Type B pancreatic cell (in vitro differentiated cells): Measurements from ENCODE around the gene VAMP3. TPM values are rescaled to one million over a fixed set of nuclear protein-coding genes. Genes with fewer than 3 reads are reported as not detected.

Experiments
- DNase-seq: peaks from one replicate; pipeline ENCODE4 v3.0.0; 2021; ENCODE audit warnings: mixed read lengths; ENCODE audit not compliant: unreplicated experiment; ENCODE audit errors: extremely low spot score
- H3K27ac Mint-ChIP-seq: 2 replicates; pipeline ENCODE4 v1.8.0; 2021; ENCODE audit warnings: mild to moderate bottlenecking, mixed read lengths
- H3K27me3 Mint-ChIP-seq: 2 replicates; pipeline ENCODE4 v1.8.0; 2021; ENCODE audit warnings: mixed read lengths
- H3K36me3 Mint-ChIP-seq: 2 replicates; pipeline ENCODE4 v1.8.0; 2021; ENCODE audit warnings: mixed read lengths
- H3K4me1 Mint-ChIP-seq: one replicate; pipeline ENCODE4 v1.8.0; 2021; ENCODE audit warnings: mixed read lengths; ENCODE audit not compliant: unreplicated experiment
- H3K4me3 Mint-ChIP-seq: 2 replicates; pipeline ENCODE4 v1.8.0; 2021; ENCODE audit warnings: mild to moderate bottlenecking, mixed read lengths
- H3K9me3 Mint-ChIP-seq: 2 replicates; pipeline ENCODE4 v1.8.0; 2021; ENCODE audit warnings: mixed read lengths
- total RNA-seq: library from RNA; stranded (reverse); gene quantifications from 2 replicates; pipeline ENCODE4 v1.2.1, GENCODE V29; 2021; ENCODE audit warnings: low replicate concordance
- TF ChIP-seq, protein P1 (sequence below): fragments of 200-600 bp; sonication (generic); conservative IDR thresholded peaks from 2 replicates; pipeline ENCODE4 v1.5.0; 2021; ENCODE audit warnings: antibody characterized with exemption, mild to moderate bottlenecking

VAMP3 gene
- total RNA-seq, 1 donor from 2014 or later: 82.4 TPM

DNA sequence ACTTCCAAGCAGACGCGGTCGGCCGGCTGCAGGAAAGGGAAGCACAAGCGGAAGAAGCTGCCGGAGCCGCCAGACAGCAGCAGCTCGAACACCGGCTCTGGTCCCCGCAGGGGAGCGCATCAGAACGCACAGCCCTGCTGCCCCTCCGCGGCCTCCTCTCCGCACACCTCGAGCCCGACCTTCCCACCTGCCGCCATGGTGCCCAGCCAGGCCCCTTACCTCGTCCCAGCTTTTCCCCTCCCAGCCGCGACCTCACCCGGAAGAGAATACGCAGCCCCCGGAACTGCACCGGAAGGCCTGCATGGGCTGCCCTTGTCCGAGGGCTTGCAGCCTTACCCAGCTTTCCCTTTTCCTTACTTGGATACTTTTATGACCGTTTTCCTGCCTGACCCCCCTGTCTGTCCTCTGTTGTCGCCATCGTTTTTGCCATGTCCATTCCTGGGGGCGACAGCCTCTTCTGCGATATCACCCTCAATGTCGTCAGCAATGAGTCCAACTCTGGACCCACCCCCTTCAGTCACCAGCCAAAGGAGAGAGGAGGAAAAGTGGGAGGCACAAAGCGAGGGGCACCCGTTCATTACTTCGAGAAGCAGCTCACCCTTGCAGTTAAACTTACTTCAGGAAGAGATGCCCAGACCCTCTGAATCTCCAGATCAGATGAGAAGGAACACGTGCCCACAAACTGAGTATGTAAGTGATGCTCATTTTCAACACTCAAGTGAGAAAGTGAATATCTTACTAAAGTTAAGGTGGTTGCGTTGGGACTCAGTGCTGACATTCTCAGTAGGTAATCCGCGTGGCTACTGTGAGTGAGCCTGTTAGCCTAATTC is 56.2 kb downstream of the VAMP3 start:
- H3K27ac Mint-ChIP-seq: no peak overlapping the region
- H3K9me3 Mint-ChIP-seq: no peaks in the 10 kb centered on the region
- H3K27me3 Mint-ChIP-seq: no peaks in the 10 kb centered on the region
- H3K4me1 Mint-ChIP-seq: no peaks in the 10 kb centered on the region
- no peaks in the 10 kb centered on the region for H3K36me3 Mint-ChIP-seq
- TF ChIP-seq, protein P1, sequence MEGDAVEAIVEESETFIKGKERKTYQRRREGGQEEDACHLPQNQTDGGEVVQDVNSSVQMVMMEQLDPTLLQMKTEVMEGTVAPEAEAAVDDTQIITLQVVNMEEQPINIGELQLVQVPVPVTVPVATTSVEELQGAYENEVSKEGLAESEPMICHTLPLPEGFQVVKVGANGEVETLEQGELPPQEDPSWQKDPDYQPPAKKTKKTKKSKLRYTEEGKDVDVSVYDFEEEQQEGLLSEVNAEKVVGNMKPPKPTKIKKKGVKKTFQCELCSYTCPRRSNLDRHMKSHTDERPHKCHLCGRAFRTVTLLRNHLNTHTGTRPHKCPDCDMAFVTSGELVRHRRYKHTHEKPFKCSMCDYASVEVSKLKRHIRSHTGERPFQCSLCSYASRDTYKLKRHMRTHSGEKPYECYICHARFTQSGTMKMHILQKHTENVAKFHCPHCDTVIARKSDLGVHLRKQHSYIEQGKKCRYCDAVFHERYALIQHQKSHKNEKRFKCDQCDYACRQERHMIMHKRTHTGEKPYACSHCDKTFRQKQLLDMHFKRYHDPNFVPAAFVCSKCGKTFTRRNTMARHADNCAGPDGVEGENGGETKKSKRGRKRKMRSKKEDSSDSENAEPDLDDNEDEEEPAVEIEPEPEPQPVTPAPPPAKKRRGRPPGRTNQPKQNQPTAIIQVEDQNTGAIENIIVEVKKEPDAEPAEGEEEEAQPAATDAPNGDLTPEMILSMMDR: no peak
- no peak overlapping the region for H3K4me3 Mint-ChIP-seq
- no peak for DNase-seq

Other genes starting within 250 kb of the VAMP3 start
- 4.5 and 7.1 TPM in 2 replicates for gene PER3, start 13.0 kb downstream of the VAMP3 start, total RNA-seq
- gene UTS2, start 81.8 kb downstream of the VAMP3 start, total RNA-seq: not detected in 2 replicates
- gene TNFRSF9, start 169.5 kb downstream of the VAMP3 start, total RNA-seq: 0.39 and 3.8 TPM in 2 replicates
- gene PARK7, start 190.4 kb downstream of the VAMP3 start, total RNA-seq: 206 and 279 TPM in 2 replicates